KMS-11 (cell line): ENCODE data around the gene EIF5.

Experiments
- H2AFZ ChIP-seq: fragments of 200-600 bp; sonication (generic); 2 replicates; pipeline ENCODE4 v1.6.1; 2016; ENCODE audit warnings: antibody characterized with exemption, mixed run types, low read depth
- H3K27ac ChIP-seq: fragments of 200-600 bp; sonication (generic); 2 replicates; pipeline ENCODE4 v1.6.1; 2016; ENCODE audit warnings: mild to moderate bottlenecking, mixed run types
- H3K27me3 ChIP-seq: fragments of 200-600 bp; sonication (generic); 2 replicates; pipeline ENCODE4 v1.6.1; 2017; ENCODE audit warnings: mild to moderate bottlenecking, low read depth, mixed run types, moderate library complexity; ENCODE audit not compliant: insufficient read depth
- H3K36me3 ChIP-seq: fragments of 200-600 bp; sonication (generic); 2 replicates; pipeline ENCODE4 v1.6.1; 2017; ENCODE audit warnings: mild to moderate bottlenecking, mixed run types; ENCODE audit not compliant: insufficient read depth
- H3K4me1 ChIP-seq: fragments of 200-600 bp; sonication (generic); 2 replicates; pipeline ENCODE4 v1.6.1; 2016; ENCODE audit warnings: mild to moderate bottlenecking, low read depth, mixed run types; ENCODE audit not compliant: poor library complexity, severe bottlenecking
- H3K4me2 ChIP-seq: fragments of 200-600 bp; sonication (generic); 2 replicates; pipeline ENCODE4 v1.7.0; 2016; ENCODE audit warnings: mild to moderate bottlenecking, mixed run types
- H3K4me3 ChIP-seq: fragments of 200-600 bp; sonication (generic); IDR thresholded peaks from 2 replicates; pipeline ENCODE4 v1.6.1; 2017; ENCODE audit warnings: low read depth, low read length, mixed read lengths; ENCODE audit not compliant: insufficient read depth
- H3K79me2 ChIP-seq: fragments of 200-600 bp; sonication (generic); 2 replicates; pipeline ENCODE4 v1.6.1; 2016; ENCODE audit warnings: low read depth, mixed run types; ENCODE audit not compliant: insufficient read depth
- H3K9ac ChIP-seq: fragments of 200-600 bp; sonication (generic); 2 replicates; pipeline ENCODE4 v1.6.1; 2016; ENCODE audit warnings: mild to moderate bottlenecking, mixed run types
- H4K20me1 ChIP-seq: fragments of 200-600 bp; sonication (generic); 2 replicates; pipeline ENCODE4 v1.6.1; 2016; ENCODE audit warnings: mild to moderate bottlenecking, mixed run types; ENCODE audit not compliant: insufficient read depth
- CTCF ChIP-seq: fragments of 200-600 bp; sonication (generic); conservative IDR thresholded peaks from 2 replicates; pipeline ENCODE4 v1.6.1; 2017; ENCODE audit warnings: low read depth, mild to moderate bottlenecking, antibody characterized with exemption, low read length, moderate library complexity, mixed read lengths

Gene EIF5

GRCh38 chr14:103317976-103318580 is 16.0 kb upstream of the EIF5 start:
- no peak overlapping the region for H3K9ac ChIP-seq
- H3K4me3 ChIP-seq: no peak overlapping the region
- H3K4me1 ChIP-seq: no peaks in the 10 kb centered on the region
- no peak overlapping the region for H3K27ac ChIP-seq
- TF ChIP-seq CTCF: no peak
- no peaks in the 10 kb centered on the region for H4K20me1 ChIP-seq
- H3K36me3 ChIP-seq: no peaks in the 10 kb centered on the region
- H2AFZ ChIP-seq: no peak overlapping the region
- H3K79me2 ChIP-seq: no peaks in the 10 kb centered on the region
- H3K4me2 ChIP-seq: no peak overlapping the region
- H3K27me3 ChIP-seq: no peaks in the 10 kb centered on the region

DNA sequence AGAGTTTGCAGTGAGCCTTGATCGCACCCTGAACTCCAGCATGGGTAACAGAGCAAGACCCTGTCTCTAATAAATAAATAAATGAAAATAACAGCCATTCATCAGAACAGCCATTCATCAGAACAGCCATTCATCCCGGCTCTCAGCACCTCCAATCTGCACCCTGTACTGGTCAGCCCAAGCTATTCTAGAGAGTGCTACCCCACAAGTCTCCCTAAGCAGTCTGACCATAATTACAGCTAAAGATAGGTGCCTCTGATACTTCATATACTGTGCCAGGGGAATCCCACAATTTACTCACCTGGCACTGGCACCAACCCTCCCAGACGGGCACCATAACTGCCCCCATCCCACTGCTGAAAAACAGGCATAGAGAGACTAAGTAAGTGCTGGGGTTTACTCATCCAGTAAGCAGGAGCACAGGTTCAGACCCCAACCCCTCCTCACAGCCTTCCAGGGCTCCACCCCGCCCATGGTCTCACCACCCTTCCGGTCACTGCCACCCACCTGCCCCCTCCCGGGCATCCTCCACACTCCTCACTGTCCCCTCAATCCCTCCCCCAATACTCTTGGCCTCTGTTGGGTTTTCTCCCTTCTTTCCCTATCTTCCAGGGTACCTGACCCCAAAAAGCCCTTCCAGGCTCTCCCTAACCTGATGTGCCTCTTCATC is 15.2 kb upstream of the EIF5 start:
- no peak for TF ChIP-seq CTCF
- H3K27ac ChIP-seq: no peak overlapping the region
- no peaks in the 10 kb centered on the region for H3K27me3 ChIP-seq
- H3K79me2 ChIP-seq: no peaks in the 10 kb centered on the region
- no peak overlapping the region for H3K4me2 ChIP-seq
- no peak overlapping the region for H3K9ac ChIP-seq
- no peak overlapping the region for H3K4me3 ChIP-seq
- no peaks in the 10 kb centered on the region for H3K4me1 ChIP-seq
- no peaks in the 10 kb centered on the region for H3K36me3 ChIP-seq
- H4K20me1 ChIP-seq: no peaks in the 10 kb centered on the region
- H2AFZ ChIP-seq: no peak overlapping the region

DNA sequence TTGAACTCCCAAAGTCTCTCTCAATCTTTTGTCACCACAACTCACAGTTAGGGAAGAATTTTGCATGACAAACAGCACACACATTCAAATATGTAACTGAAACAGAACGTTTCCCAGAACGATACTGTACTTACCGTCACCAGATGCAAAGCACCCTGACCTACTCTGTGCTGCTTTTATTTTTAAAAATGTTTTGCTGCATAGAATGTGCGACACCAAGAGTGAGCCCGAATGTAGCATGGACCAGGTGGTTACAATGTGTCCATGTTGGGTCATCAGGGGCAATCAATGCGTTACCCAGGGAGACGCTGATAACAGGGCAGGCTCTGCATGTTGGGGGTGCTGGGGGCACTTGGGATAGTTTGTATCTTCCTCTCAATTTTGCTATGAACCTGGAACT is 14.6 kb upstream of the EIF5 start:
- H3K27me3 ChIP-seq: no peaks in the 10 kb centered on the region
- no peak overlapping the region for H3K4me2 ChIP-seq
- H3K36me3 ChIP-seq: no peaks in the 10 kb centered on the region
- H3K27ac ChIP-seq: no peak overlapping the region
- H3K9ac ChIP-seq: no peak overlapping the region
- no peaks in the 10 kb centered on the region for H3K79me2 ChIP-seq
- no peak overlapping the region for H2AFZ ChIP-seq
- no peaks in the 10 kb centered on the region for H3K4me1 ChIP-seq
- H3K4me3 ChIP-seq: no peak overlapping the region
- H4K20me1 ChIP-seq: no peaks in the 10 kb centered on the region
- TF ChIP-seq CTCF: no peak

- H3K79me2 ChIP-seq: no peaks in the 10 kb centered on the region
- H3K9ac ChIP-seq: no peak overlapping the region
- no peaks in the 10 kb centered on the region for H4K20me1 ChIP-seq
- H3K4me2 ChIP-seq: no peak overlapping the region
- no peak overlapping the region for H2AFZ ChIP-seq
- no peak overlapping the region for H3K27ac ChIP-seq
- H3K4me1 ChIP-seq: peaks cover 10% of the 10 kb centered on the region
- TF ChIP-seq CTCF: no peak
- no peaks in the 10 kb centered on the region for H3K27me3 ChIP-seq
- no peak overlapping the region for H3K4me3 ChIP-seq
- no peaks in the 10 kb centered on the region for H3K36me3 ChIP-seq
These were observed 8.0 kb upstream of the EIF5 start for GRCh38 chr14:103326078-103326477.
